NCI-H510A (cell line): ENCODE data around the gene RNPC3.

Source experiments
- DNase-seq: peaks from one replicate; lab custom pipeline; 2025; lab: John Stamatoyannopoulos, UW

RNPC3 gene

GRCh38 chr1:103525607-103526507 lies at the start of gene RNPC3:
Gene RNPC3, plus strand, starts transcription at chr1:103525699. Its CDS starts 372 bp downstream, at chr1:103526071.
- peak; percentile 77 for DNase-seq

GRCh38 chr1:103477101-103477500 lies 48.4 kb upstream of the RNPC3 start:
- no peak for DNase-seq

GRCh38 chr1:103489935-103490334 lies 35.6 kb upstream of the RNPC3 start:
- no peak for DNase-seq

DNA sequence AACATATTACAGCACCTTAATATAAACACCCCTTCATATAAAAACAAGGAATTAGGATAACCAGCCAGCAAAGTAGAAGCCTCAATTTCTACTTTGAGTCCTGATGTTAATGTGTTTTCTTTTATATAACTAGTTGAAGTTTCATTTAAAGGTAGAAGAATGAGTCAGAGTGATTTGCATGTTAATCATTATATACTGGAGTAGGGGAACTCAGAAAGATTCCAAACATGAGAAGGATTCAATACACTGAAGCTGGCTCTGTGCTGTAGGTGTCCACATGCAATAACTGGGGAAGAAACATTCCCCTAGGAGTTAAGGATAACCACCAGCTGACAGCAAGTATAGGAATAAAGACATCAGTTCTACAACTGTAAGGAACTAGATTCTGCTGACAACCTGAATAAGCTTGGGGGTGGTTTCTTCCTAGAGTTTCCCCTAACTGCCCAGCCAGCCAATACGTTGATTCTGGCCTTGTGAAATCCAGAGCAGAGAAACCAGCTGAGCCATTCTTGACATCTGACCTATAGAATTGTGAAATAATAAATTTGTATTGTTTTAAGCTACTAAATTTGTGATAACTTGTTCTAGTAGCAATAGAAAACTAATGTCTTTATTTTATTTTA lies 33.4 kb upstream of the RNPC3 start:
- DNase-seq: no peak

GRCh38 chr1:103496014-103496635 lies 29.4 kb upstream of the RNPC3 start:
- DNase-seq: no peak

DNA sequence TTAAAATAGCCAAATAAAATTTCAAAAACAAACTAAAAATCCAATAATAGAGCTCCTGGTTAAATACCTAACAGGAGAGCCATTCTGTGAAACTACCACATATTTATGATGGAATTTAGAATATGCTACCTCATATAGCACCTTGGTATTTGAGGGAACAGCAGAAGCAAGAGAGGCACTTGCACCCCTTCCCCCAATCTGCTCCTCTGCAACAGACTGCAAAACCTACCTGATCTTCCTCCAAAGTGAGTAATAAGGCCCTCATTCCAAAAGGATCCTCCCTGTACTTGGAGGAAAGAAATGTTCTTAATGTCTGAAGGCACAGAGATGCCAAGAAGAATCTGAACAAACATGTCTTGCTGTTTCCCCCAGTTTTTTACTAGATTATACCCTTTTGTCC lies 28.1 kb upstream of the RNPC3 start:
- DNase-seq: no peak

DNA sequence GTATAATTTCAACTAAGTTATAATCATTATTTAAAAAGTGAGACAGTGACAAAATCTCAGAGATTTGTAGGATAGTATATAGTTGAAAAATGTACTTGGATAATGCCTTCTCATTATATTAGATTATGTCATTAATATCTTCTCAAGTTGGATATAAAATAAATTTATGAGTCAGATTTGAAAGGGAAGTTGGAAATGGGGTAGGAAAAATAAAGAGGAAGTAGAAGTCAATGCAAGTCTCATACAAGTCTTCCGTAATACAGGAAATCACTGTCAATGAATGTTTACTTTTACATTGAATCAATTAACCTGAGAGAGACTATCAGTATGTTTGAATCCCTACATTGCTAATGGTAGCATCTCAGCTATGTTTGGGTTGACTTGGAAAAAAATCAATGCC lies 16.2 kb upstream of the RNPC3 start:
- no peak for DNase-seq

GRCh38 chr1:103513711-103514110 lies 11.8 kb upstream of the RNPC3 start:
- no peak for DNase-seq

DNA sequence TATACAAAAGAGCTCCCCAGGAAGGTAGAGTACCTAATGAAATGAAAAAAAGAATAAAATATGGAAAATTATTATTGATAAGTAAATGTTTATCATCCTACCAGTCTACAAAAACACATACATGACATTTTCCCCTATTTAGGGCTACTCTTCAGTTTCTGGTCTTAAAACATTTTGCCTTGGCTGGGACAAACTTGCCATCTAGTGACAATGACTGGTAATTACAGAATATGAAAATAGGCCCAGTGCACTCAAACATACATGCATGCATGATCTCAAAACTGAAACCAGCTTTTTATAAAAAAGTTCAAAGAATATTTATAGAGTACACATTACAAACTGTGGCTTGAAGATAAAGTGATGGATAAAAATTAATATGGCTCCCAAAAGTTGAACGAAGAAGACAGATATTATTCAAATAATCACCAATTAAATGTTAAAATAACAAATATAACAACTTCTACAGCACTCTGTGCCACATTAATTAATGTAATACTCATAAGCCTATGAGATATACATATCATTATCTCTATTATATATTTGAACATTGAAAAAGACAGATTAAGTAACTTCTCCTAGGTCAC lies 10.5 kb upstream of the RNPC3 start:
- no peak for DNase-seq

GRCh38 chr1:103516283-103516682 lies 9.2 kb upstream of the RNPC3 start:
- no peak for DNase-seq

- DNase-seq: no peak
Observed at GRCh38 chr1:103516693-103517092, 8.8 kb upstream of the RNPC3 start.

DNA sequence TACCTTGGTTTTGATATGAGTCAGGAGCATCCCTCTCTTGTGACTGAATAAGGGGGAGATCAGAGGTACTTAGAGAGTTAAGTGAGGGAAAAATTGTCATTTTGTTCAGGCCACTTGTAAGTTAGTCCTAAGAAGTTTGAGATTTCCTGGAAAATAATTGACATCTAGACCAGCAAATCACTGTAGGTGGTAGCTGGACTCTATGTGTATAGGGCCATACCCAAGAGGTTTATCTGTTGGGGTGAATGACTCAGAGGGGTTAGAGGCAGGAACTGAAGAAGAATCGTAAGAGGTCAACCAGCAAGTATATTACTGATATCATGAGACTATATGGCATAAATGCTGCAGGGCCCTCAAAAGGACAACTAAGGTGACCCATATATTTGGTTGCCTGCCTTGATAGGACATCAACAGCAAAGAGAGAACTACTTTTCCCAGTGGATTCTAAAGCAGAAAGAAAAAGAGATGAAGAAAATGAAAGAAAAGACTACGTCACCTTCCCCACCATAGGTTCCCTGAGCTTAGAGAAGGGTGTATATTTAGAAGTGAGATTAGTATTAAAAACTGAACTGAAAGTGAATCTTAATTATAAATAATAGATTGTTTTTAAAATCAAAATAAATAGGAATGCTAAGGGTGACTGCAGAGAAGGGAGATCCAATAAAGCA lies 8.0 kb upstream of the RNPC3 start:
- no peak for DNase-seq

DNA sequence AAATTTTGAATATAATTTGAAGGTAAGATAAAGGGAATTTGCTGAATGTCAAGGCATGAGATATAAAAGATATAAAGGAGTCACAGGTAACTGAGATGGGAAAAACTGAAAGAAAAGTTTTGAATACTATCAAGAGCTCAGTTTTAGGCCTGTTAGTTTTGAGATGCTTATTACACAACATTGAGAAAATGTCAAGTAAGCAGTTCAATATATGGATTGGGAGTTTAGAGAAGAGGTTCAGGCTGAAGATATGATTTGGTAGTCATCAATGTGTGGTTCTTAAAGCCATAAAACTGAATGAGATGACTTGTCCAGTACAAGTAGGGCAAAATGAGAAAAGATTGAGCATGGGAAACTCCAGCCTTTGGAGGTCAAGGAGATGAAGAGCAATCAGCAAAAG lies 4.7 kb upstream of the RNPC3 start:
- DNase-seq: no peak

DNA sequence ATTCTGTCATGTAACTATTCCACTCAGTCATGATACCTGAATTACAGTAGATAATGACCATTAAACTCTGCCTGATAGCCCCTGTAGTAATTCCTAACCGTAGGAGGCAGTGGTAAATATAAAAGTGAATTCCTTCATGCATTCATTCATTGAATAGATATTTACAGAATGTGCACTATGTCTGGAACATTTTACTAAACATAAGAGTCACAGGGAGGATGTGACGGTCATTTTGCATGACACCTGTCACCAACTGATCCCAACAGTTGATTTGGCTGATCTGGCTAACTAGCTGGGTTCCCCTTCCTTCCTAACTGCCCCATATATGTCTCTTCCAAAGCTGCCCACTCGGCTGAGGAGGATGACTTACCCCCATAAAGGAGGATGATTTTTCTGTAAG lies 2.2 kb upstream of the RNPC3 start:
- no peak for DNase-seq

DNA sequence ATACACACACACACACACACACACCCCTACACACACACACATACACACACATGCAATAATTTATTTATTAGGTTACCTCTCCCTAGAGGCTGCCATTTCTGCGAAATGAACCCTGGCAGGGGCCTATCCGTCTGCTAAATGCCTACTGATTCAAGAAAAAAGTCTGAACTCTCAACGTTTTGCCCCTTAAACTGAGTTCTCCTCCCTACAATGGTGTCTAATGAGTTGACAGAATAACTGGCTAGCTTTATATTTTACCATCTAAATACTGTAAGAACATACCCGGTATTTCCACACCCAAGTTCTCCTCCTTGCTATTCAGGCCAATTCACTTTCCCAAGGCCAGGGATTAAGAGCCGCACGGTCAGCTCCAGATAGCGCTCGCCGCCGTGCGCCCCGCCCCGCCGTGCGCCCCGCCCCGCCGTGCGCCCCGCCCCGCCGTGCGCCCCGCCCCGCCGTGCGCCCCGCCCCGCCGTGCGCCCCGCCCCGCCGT lies 339 bp upstream of the RNPC3 start:
- no peak for DNase-seq

- DNase-seq: no peak
Observed at GRCh38 chr1:103527331-103527730, 1.8 kb downstream of the RNPC3 start.

DNA sequence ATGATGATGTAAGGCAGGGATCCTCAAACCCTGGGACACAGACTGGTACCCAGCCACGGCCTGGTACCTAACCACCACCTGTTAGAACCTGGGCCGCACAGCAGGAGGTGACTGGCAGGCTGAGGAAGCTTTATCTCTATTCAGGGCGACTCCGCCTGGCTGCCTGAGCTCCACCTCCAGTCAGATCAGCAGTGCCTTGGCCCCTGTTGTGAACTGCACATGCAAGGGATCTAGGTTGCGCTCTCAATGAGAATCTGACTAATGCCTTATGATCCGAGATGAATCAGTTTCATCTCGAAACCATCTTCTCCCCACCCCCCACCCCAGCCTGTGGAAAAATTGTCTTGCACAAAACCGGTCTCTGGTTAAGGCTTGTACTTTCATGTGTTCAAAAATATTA lies 4.2 kb downstream of the RNPC3 start:
- no peak for DNase-seq

DNA sequence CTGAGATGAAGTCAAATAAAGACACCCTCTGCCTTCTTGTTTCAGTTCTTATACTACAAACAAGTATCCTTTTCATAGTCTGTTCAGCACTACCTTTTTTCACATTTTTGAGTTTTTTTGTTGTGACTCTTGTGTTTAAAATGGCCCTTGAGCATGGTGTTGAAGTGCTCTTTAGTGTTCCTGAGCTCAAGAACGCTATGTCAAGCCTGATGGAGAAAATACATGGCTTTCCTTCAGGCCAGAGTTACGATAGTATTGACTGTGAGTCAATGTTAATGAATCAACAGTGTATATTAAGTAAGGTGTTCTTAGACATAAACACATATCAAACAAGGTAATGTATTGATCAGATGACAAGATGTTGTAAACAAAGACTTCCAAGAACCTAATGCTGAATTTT lies 12.7 kb downstream of the RNPC3 start:
- no peak for DNase-seq

DNA sequence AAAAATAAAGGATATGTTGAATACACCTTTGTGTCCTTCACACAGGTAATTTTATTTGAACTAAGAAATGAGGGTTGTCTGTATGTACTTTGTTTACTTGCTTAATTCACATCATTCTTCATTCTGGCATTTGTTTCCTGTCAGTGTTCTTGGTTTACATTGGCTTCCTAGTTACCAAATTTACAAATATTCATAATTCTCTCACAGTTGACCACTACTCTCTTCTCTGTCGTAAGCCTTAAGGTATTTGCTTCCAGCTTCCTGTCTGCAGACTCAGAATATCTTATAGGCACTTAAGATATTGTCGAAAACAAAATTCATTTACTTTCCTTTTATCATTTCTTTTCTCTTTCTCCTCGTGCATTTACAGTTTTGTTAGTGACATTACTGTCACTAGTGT lies 15.9 kb downstream of the RNPC3 start:
- DNase-seq: no peak

GRCh38 chr1:103546496-103546895 lies 21.0 kb downstream of the RNPC3 start:
- DNase-seq: no peak

- no peak for DNase-seq
Observed at GRCh38 chr1:103547840-103548239, 22.3 kb downstream of the RNPC3 start.

GRCh38 chr1:103560427-103560826 lies 34.9 kb downstream of the RNPC3 start:
- no peak for DNase-seq
